Measurements from ENCODE around the gene C3orf70.
A peak's percentile ranks its signal among the peaks of the same experiment; 100 is the strongest.

C3orf70 gene

GRCh38 chr3:185030951-185031350, 121.9 kb downstream of the C3orf70 start:
- DNase-seq (ENCODE audit: insufficient read length, low spot score) (no peak), FAIRE-seq (no peak)
- TF ChIP-seq POLR2A (IDR thresholded peaks at IDR 0.05; ENCODE audit: low read depth, low read length) = no peak

DNA sequence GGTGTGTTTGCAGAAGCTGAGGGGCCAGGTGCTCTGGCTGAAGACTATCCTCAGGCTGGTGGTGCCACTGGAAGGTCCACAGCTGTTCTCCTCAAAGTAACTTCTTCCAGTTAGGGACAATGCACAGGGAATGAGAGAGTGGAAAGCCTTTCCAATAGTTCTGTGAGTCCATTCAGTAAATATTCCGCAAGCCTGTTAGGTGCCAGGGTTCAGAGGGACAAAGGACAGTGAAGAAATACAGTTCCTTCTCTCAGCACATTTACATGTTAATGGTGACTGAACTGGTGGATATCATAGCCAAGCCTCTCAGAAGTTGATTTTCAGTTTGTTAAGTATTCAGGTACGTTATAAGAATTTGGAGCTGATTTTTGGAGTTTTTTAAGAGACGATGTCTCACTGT, 122.5 kb downstream of the C3orf70 start:
- no peak for TF ChIP-seq POLR2A (IDR thresholded peaks at IDR 0.05; ENCODE audit: low read depth, low read length)
- no peak for DNase-seq (ENCODE audit: insufficient read length, low spot score)

GRCh38 chr3:185029086-185029485, 123.8 kb downstream of the C3orf70 start:
- FAIRE-seq = no peak
- TF ChIP-seq POLR2A (IDR thresholded peaks at IDR 0.05; ENCODE audit: low read depth, low read length) = no peak
- DNase-seq (ENCODE audit: insufficient read length, low spot score) = no peak

More for the DNA sequence above, 122.5 kb downstream of the C3orf70 start:
- FAIRE-seq = peak; percentile 11

DNA sequence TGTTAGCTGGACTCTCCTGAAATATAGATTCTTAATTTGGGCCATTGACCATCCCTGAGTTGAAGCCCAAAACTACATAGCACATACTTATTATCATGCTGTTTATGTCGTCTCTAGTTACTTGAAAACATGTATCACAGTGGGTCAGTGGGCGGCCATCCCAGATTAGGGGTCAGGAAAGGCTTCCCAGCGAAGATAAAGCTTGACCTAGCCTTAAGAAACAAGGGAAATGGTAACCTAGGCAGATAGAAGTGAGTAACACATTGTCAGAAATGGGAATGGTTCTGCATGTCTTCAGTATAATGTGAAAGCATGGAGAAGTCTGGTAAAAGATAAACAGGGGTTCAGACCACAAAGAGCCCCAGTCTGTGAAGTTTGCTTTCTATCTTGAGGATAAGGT, 124.7 kb downstream of the C3orf70 start:
- no peak for DNase-seq (ENCODE audit: insufficient read length, low spot score)
- TF ChIP-seq POLR2A (IDR thresholded peaks at IDR 0.05; ENCODE audit: low read depth, low read length) = no peak
- no peak for FAIRE-seq
